ENCODE measurements around the gene PLPPR3. TPM values are rescaled to one million over a fixed set of nuclear protein-coding genes. Genes with fewer than 3 reads are reported as not detected.

Gene PLPPR3
- total RNA-seq, 1 experiment from 2014 or later: not detected

DNA sequence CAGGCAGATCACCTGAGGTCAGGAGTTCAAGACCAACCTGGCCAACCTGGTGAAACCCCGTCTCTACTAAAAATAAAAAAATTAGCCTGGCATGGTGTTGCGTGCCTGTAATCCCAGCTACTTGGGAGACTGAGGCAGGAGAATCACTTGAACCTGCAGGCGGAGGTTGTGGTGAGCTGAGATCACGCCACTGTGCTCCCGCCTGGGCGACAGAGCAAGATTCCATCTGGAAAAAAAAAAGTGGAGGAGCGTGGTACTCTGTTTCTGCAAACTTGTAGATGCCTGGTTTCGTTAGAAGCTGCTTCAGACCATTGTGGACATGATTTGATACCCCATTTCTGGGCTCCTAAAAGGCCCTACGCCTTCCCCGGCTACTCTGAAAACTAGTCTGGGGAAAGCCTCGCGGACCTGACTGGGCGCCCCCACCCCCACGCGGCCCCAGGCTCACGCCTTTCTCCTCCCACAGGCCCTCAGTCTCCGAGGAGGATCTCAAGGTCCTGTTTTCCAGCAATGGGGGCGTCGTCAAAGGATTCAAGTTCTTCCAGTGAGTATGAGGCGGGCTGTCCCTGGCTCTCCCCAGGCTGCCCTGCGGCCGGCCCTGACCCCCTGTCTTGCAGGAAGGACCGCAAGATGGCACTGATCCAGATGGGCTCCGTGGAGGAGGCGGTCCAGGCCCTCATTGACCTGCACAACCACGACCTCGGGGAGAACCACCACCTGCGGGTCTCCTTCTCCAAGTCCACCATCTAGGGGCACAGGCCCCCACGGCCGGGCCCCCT is 11.5 kb downstream of the PLPPR3 start:
- no peak for DNase-seq (ENCODE audit: low spot score)

DNA sequence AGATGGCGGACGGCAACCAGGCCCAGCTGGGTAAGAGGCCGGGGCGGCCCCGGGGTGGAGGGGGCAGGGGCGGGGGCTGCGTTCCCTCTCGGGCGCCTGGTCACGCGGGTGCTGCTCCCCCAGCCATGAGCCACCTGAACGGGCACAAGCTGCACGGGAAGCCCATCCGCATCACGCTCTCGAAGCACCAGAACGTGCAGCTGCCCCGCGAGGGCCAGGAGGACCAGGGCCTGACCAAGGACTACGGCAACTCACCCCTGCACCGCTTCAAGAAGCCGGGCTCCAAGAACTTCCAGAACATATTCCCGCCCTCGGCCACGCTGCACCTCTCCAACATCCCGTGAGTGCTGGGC is 13.4 kb downstream of the PLPPR3 start:
- DNase-seq (ENCODE audit: low spot score): no peak

DNA sequence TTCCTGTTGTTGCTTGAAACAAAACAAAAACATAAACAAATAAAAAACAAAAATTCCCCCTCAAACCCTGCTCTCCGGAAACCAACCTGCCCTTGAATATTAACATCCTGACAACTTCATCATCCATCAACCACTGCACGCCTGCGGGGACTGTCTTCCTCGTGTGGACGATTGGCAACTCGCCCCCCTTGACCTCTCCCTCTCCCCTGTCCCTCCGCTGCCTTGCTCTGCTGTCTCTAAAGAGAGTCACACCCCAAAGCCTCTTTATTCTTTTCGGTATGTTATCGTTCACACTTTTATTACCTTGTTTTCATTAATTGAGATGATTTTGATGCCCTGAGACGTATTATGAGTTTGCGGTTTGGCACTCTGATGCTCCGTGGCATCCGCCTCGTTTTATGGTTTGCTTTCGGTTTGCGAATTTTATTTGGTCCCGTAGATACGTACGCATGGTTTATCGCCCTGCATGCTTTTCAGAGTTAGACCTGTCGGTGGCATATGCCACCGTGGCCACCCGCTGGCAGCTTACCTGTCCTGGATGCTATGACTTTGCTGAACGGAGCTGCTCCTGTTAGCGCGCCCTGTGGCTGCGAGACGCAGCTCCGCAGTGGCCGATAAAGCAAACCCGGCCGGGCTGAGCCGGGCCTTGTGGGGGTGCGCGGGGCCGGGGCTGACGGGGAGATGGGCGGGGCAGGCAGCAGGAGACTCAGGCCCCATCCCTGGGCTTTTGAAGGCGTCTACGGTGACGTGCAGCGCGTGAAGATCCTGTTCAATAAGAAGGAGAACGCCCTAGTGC is 13.9 kb downstream of the PLPPR3 start:
- DNase-seq (ENCODE audit: low spot score): no peak

DNA sequence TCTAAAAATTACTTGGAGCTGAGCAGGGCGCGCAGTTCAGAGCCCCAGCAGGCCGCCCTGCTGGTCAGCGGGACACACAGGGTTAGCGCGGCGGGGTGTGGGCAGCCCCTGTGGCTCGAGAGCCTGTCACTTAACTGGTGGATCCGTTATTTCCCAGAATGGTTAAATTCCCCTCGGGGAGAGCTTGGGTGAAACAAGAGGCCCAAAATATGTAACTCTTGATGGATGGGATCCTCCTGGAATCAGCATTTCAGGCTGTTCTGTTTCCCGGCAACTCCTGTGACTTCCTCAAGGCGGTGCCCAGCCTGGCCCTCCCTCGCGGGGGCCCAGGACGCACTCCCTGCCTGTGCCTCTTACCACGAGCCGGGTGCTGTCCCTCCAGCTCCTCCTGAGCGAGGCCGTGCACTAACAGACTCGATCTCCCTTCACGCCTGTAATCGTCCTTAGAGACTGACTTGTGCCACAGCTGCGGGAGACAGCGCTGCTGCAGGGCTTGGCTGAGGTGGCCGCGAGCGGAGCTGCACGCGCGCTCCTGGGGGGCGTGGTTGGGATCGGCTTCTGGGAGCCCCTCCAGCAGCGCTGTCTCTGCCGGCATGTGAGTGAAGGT is 14.8 kb downstream of the PLPPR3 start:
- no peak for DNase-seq (ENCODE audit: low spot score)

DNA sequence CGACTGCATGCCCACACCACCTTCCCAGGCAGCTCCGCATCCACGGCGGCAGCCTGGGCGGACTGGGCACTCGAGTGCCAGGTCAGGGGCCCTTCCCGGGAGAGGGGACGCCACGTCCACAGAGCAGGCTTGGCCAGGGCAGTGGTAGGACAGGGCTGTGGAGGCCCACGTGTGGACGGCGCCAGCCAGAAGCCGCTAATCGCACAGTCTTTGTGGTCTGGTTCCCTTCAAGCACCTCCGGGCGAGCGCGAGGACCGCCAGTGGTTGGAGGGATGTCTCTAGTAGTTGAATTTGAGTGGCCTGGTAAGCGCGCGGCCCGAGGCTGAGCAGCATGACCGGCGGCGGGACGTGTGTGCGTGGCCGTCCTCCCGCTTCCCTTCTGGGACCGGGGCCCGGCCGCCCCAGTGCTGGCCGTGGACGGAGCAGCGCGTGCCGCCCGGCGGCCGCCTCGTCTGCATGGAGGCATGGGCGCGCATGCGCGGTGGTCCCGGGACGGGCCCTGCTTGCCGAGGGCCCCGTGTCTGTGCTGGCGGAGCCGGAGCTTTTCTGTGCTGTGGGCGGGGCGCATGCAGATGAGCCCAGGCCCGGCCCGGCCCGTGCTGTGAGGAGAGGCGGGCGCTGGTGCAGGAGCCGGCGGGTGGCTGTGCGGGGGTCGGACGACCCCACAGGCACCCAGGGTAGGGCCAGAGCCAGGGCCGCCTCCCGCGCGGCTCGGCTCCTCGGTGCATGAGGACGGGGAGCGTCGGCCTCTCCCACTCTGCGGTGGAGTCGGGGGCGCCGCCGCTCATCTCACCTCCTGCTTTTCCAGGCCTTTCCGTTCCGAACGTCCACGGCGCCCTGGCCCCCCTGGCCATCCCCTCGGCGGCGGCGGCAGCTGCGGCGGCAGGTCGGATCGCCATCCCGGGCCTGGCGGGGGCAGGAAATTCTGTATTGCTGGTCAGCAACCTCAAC is 15.9 kb downstream of the PLPPR3 start:
- DNase-seq (ENCODE audit: low spot score): no peak

DNA sequence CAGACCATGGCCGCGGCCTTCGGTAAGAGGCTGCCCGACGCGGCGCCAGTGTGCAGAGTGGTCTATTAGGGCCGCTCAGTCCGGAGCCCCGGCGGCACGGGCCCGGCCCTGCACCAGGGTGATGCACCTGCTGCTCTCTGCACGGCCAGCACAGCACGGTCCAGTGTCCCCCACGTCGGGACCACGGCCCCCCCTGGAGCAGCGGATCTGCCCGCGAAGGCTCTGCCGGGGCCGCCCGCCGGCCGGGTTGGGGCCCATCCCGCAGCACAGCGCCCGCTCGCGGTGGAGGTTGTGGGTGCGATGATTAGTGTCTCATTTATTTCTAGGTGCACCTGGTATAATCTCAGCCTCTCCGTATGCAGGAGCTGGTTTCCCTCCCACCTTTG is 16.6 kb downstream of the PLPPR3 start:
- DNase-seq (ENCODE audit: low spot score): no peak

DNA sequence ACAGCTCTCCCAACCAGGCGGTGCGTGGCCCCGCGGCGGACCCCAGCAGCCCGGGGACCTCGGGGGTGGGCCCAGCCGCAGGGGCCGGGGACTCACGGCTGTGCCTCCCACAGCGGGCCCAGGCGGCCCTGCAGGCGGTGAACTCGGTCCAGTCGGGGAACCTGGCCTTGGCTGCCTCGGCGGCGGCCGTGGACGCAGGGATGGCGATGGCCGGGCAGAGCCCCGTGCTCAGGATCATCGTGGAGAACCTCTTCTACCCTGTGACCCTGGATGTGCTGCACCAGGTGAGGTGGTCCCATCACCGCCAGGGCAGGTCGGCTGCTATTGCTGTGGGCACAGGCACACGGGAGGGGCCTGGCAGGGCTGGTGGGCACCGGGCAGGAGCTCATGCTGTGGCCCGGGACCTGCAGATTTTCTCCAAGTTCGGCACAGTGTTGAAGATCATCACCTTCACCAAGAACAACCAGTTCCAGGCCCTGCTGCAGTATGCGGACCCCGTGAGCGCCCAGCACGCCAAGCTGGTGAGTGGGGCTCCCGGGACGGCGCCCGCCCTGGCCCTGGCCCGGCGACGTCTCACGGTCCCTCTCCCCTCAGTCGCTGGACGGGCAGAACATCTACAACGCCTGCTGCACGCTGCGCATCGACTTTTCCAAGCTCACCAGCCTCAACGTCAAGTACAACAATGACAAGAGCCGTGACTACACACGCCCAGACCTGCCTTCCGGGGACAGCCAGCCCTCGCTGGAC is 17.2 kb downstream of the PLPPR3 start:
- no peak for DNase-seq (ENCODE audit: low spot score)

DNA sequence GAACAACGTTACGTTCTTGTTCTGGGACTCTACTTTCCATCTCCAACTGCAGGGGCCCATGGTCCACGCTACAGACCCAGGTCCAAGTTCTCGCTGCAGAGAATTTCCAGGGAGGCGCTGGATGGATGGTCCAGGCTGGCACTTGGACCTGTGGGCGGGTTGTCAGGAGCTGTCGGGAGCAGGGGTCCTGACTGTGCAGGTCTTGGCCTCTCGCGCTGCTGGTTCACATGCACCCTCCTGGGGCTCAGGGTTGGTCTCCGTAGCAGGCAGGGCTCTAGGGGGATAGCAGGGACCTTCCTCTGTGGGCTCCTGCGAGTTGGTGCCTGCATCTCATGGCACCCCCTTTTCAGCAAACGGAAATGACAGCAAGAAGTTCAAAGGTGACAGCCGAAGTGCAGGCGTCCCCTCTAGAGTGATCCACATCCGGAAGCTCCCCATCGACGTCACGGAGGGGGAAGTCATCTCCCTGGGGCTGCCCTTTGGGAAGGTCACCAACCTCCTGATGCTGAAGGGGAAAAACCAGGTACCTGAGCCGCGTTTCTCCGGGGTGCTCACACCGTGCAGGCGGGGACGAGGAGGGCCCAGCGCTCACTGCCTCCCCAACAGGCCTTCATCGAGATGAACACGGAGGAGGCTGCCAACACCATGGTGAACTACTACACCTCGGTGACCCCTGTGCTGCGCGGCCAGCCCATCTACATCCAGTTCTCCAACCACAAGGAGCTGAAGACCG is 17.9 kb downstream of the PLPPR3 start:
- no peak for DNase-seq (ENCODE audit: low spot score)

DNA sequence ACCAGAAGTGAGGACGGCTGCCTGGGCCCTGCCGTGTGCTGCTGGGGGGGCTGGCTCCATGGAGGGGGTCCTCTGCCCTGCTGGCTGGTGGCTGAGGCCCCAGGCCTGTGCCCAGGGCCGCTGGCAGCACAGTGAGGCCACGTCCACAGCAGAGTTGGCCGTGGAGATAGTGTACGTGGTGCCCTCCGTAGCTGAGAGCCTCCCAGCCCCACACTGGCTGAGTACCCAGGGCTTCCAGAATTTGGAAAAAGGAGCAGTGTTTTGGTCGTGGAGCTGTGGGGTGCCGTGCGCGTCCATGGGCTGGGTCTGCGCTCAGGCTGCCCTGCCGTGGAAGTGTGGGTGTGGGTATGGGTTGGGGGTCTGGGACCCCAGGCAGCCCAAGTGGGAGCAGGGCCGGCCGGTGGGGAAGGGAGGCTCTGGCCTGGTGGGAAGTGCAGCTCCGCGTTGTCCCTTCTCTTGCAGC is 18.6 kb downstream of the PLPPR3 start:
- no peak for DNase-seq (ENCODE audit: low spot score)

DNA sequence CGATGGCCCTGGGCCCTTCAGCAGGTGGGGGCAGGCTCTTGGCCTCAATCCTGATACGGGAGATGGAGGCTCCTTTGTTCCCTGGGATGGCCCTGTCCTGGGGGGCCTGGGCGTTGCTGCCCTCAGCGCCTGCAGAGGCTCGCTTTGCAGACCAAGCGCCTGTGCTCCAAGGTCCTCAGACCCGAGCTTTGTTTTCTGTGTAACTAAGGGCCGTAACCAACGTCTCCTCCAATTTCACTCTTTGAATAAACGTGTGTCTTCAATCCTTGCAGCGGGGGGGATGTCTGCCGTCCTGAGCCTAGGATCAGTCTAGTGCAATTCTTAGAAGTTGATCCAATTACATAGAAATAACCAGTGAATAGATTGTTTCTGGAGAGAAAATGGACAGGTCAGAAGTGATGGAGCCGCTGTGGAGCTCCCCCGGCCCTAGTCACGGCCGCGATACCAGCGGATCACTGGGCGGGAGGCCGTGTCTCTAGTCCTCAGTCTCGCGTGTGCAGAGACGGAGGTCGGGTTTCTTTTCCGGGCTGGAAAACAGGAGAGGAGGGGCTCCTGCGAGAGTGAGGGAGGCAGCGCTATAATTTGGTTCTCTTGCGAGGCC is 19.2 kb downstream of the PLPPR3 start:
- no peak for DNase-seq (ENCODE audit: low spot score)

DNA sequence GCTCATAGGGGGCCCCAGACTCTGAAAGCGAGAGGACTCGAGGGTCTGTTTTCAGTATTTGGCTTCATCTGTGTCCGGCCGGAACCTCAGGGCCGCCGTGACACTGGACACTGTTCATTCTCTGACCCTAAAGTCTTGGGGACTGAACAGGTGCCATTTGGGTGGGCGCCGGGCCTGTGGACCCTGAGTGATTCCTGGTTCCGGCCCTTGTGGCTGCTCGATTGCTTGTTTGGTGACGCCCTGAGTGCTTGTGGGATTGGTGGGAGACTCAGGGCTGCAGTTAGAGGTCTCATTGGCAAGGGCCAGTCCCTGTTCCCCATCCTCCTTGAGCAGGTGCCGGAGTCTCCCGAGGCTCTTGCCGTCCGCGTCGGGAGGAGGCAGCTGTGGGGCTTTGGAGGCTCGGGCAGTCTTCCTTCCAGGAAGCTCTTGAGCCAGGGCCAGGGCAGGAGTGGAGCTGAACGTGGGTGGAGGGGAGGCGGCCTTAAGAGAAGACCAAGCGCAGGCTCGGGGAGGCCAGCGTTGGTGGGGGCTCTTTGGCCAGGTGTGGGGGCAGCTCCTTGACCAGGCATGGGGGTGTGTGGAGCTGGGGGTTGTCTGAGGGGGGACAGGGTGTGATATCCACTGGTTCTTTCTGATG is 19.8 kb downstream of the PLPPR3 start:
- no peak for DNase-seq (ENCODE audit: low spot score)

DNA sequence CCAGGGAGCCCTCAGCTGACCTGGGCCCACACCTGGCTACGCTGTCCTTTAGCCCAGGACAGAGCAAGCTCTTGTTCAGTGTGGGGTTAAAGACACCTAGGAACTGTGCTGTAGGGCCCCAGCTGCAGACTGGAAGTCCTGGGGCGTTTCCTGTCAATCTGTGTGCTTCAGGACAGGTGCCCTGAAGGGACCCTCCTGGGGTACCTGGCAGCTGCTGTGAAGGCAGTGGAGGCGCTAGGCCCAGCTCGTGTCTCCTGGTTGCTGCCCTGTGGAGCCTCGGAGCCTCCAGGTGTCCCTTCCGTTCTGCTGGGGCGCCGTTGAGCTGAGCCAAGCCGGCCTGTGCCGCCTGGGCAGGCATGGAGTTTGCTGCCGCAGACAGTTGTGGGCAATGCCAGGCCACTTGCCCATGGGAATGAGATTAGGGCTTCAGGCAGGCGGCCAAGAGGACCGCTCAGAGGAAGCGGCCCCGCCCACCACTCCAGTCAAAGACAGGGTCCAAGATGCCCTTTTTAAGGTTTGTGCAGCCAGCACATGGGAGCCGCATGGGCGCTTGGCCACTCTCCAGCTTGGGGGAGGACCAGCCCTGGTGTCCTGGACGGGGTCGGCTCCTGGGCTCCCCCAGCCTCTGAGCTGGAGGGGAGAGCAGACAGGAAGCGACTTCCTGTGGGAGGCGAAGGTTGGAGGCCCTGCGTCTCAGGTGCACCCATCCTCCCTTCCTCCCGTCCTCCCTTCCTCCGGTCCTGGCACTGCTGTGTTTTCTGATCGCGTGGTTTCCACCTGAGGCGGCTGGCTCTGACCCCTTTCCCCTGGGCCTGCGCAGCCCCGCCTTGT is 20.5 kb downstream of the PLPPR3 start:
- no peak for DNase-seq (ENCODE audit: low spot score)

DNA sequence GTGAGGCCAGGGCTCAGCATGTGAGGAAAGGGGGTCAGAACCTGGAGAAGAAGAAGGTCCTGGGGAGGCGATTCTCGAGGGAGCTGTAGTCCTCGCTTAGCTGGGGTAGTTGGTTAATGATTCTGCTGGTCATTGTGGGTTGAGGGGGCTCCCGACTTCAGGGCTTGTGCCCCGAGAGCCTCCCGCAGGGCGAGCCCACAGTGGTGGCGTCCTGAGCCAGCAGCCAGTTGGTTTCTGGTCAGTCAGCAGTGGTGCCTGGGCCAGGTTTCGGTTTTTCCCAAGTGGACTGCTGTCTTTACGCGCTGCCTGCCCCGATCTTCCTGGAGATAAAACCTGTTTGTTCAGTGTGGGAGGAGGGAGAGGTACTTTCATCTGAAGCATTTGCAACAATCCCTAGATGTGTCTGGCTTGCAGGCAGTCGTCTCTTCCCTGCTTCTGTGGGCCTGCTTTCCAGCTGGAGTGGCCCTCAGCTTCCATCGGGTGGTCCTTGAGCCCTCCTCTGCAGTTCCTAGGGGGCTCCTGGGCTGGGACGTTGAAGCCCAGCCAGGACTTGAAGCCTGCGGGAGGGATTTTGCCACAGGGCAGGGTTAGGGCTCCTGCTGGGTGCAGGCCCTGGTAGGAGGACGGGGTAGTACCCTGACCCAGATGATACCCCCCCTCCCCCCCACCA is 21.3 kb downstream of the PLPPR3 start:
- peak; percentile 67 for DNase-seq (ENCODE audit: low spot score)

DNA sequence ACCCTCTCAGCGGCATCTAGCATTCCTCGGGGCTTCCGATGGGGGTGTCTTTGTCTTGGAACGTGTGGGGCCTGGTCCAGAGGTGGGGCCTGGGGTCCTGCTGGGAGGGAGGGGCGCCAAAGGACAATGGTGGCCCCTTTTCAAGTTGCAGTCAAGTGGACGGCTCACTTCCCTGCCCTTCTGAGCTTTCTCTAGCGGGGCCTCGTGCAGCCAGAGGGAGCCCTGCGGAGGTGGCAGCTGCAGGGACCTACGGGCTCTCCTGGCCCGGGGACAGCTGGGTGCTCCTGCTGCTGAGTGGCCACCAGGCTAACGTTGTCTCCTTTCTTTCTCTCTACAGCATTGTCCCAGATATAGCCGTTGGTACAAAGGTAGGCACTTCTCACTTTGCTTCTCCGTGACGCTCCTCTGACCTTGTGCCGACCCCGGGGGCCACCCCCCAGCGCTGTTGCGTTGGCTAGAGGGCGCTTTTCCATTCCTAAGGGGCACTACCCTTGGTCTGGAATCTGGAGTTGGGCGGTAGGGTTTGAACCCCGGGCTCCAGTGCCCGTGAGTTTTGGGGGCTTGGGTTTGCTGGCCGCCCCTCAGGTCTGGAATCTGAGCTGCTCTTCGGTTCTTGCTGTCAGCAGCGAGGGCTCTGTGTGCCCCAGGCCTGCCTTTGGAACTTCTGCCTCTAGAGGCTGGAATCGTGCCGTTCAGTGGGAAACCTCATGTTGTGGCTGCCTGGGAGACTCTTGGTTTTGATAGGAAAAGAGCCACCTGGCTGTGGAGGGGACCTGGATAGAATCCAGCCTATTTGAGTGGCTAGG is 22.5 kb downstream of the PLPPR3 start:
- peak; percentile 38 for DNase-seq (ENCODE audit: low spot score)

DNA sequence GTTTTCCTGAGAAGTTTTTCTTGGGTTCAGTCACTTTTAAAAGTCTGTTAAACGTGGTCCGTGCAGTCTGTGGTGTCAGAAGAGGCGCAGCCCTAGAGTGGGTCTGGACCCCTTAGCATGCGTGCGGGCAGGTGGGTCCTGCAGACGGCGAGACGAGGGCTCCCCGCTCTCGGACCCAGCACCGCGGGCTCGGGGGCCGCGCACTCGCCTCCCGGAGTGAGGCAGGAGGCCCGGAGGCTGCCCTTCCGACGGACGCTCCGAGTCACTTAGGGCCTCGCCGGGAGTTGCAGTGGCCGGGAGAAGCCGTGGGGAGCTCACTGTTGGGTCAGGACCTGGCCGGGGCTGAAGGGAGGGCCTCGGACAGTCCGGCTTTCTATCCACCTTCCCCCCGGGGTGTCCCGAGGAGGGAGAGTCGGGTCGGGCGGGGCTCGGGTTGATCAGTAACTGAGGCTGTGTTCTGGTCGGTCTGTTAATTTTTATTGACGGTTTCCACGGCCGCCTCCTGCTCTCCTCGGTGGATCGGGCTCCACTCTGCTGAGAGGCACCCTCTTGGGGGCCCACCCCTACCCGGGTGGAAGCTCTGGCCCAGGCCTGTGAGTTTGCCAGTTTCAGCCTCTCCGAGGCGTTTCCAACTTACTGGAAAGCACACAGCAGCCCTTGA is 23.2 kb downstream of the PLPPR3 start:
- peak; percentile 5 for DNase-seq (ENCODE audit: low spot score)

All from HT-29 (cell line).